Measurements from ENCODE around the gene FANCC. TPM values are rescaled to one million over a fixed set of nuclear protein-coding genes. Genes with fewer than 3 reads are reported as not detected.

Gene FANCC
- total and polyA plus RNA-seq, 2 of the 4 experiments (the other 2 are of a cell fraction), result 4.7 to 6.3 TPM

DNA sequence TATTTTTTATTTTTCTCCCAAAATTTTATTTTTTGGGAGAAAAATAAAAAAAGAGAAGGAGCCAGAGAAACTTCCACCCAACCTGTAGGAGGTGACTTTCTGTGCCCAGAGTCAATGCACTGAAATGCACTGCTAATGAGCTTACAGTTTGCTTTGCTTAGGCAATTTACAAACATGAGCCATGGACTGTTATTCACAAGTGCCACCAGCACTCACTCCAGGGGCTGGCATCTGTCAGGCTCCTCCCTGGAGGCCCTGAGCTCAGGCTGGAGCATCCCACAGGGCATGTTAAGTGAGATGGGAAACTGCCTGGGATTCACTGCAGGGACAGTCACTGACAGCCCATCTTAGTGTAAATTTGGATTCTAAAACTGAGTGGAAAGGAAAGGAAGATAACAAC is 74.9 kb downstream of the FANCC start:
- CTCF ChIA-PET, result interaction anchor here (1.0 to 1.4 kb wide), 3 partner anchors 12 to 46 kb away, joined by 3 to 8 read pairs (median 4); no protein-coding TSS in a partner anchor
- DNase-seq (no peak), ATAC-seq (ENCODE audit: low read depth) (no peak)
- H3K27me3 ChIP-seq (ENCODE audit: control insufficient read depth, insufficient read depth, low read length), result no peaks in the 10 kb centered on the region
- no peak overlapping the region for H3K27ac ChIP-seq (ENCODE audit: insufficient read depth, low read length)
- TF ChIP-seq NFE2L2 (IDR thresholded peaks at IDR 0.05; ENCODE audit: low read depth, low read length) (no peak), FOS (IDR thresholded peaks at IDR 0.05; ENCODE audit: low read depth, low read length) (no peak), CEBPB (IDR thresholded peaks at IDR 0.05; ENCODE audit: low read depth, low read length) (no peak), RAD21 (IDR thresholded peaks at IDR 0.05; ENCODE audit: low read length) (no peak), CHD1 (IDR thresholded peaks at IDR 0.05; ENCODE audit: low read depth, low read length) (no peak), MAZ (IDR thresholded peaks at IDR 0.05; ENCODE audit: borderline replicate concordance, low read depth, low read length) (no peak), BHLHE40 (IDR thresholded peaks at IDR 0.05; ENCODE audit: low read depth, low read length) (no peak), RCOR1 (IDR thresholded peaks at IDR 0.05; ENCODE audit: insufficient replicate concordance, low read length) (no peak), RFX5 (IDR thresholded peaks at IDR 0.05; ENCODE audit: low read depth, low read length) (no peak), SMC3 (IDR thresholded peaks at IDR 0.05; ENCODE audit: low read depth, low read length) (no peak)
- TF ChIP-seq, protein P1, sequence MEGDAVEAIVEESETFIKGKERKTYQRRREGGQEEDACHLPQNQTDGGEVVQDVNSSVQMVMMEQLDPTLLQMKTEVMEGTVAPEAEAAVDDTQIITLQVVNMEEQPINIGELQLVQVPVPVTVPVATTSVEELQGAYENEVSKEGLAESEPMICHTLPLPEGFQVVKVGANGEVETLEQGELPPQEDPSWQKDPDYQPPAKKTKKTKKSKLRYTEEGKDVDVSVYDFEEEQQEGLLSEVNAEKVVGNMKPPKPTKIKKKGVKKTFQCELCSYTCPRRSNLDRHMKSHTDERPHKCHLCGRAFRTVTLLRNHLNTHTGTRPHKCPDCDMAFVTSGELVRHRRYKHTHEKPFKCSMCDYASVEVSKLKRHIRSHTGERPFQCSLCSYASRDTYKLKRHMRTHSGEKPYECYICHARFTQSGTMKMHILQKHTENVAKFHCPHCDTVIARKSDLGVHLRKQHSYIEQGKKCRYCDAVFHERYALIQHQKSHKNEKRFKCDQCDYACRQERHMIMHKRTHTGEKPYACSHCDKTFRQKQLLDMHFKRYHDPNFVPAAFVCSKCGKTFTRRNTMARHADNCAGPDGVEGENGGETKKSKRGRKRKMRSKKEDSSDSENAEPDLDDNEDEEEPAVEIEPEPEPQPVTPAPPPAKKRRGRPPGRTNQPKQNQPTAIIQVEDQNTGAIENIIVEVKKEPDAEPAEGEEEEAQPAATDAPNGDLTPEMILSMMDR (conservative IDR thresholded peaks at IDR 0.05; ENCODE audit: low read depth, low read length), result no peak
- TF ChIP-seq, protein P2, sequence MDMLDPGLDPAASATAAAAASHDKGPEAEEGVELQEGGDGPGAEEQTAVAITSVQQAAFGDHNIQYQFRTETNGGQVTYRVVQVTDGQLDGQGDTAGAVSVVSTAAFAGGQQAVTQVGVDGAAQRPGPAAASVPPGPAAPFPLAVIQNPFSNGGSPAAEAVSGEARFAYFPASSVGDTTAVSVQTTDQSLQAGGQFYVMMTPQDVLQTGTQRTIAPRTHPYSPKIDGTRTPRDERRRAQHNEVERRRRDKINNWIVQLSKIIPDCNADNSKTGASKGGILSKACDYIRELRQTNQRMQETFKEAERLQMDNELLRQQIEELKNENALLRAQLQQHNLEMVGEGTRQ (IDR thresholded peaks at IDR 0.05; ENCODE audit: low read depth, low read length), result no peak
- no peak overlapping the region for H4K91ac ChIP-seq (ENCODE audit: insufficient read depth, low read depth, low read length)
- POLR2A ChIA-PET (ENCODE audit: unreplicated experiment), result no interaction called here
- H4K20me1 ChIP-seq (ENCODE audit: insufficient read depth, low read length), result no peaks in the 10 kb centered on the region
- no TSS peak for BruUV-seq (replicated peaks)
- no peak overlapping the region for H2AK9ac ChIP-seq (replicated peaks; ENCODE audit: low read depth, low read length, poor library complexity)
- in situ Hi-C loops (cut with MboI; ENCODE audit: low sequenced_read_pairs), result no loop called here
- peaks cover 4% of the 10 kb centered on the region; the same call in 1 of the 2 replicates for H3K9me1 ChIP-seq (ENCODE audit: insufficient read depth, low read length)
- no peak overlapping the region for H2AK5ac ChIP-seq (ENCODE audit: low read depth, low read length)
- no peak overlapping the region for H3K14ac ChIP-seq (replicated peaks; ENCODE audit: low read depth, low read length)
- no peak overlapping the region for H2BK20ac ChIP-seq (ENCODE audit: low read depth, low read length)
- no peaks in the 10 kb centered on the region for H3K79me1 ChIP-seq (ENCODE audit: low read depth in 1 of 2, low read length in 2 of 2)
- H2AFZ ChIP-seq (replicated peaks; ENCODE audit: low read length, poor library complexity), result no peak overlapping the region
- no peak overlapping the region for H3K23ac ChIP-seq (ENCODE audit: low read depth, low read length)
- H3K18ac ChIP-seq (ENCODE audit: low read depth, low read length), result no peak overlapping the region
- H2BK120ac ChIP-seq (ENCODE audit: low read depth, low read length), result no peak overlapping the region
- intact Hi-C loops (cut with micrococcal nuclease), result no loop called here
- H4K5ac ChIP-seq (ENCODE audit: low read depth, low read length), result no peak overlapping the region
- no peak overlapping the region for H3K56ac ChIP-seq (ENCODE audit: extremely low read depth, insufficient read depth, low read length)
- H2BK5ac ChIP-seq (ENCODE audit: low read depth, low read length, poor library complexity, severe bottlenecking), result no peak overlapping the region
- peaks cover 3% of the 10 kb centered on the region; the same call in 1 of the 2 replicates for H3K9me3 ChIP-seq (ENCODE audit: control insufficient read depth, insufficient read depth, low read length)
- H3K4me1 ChIP-seq (ENCODE audit: control insufficient read depth, insufficient read depth, low read length), result no peaks in the 10 kb centered on the region
- no peak overlapping the region for H2BK15ac ChIP-seq (ENCODE audit: low read depth, low read length)
- no peak overlapping the region for H3K4me3 ChIP-seq (ENCODE audit: insufficient read depth, low read depth, low read length)
- peaks cover 5% of the 10 kb centered on the region; the same call in 1 of the 2 replicates for H3K36me3 ChIP-seq (ENCODE audit: control insufficient read depth, insufficient read depth, low read length)
- no peak overlapping the region for H3K9ac ChIP-seq (ENCODE audit: low read depth, low read length)
- no peak overlapping the region for H3K4me2 ChIP-seq (ENCODE audit: low read depth, low read length)
- no peak overlapping the region for H3K4ac ChIP-seq (ENCODE audit: low read depth, low read length)
- dilution Hi-C loops (cut with HindIII; ENCODE audit: low sequenced_read_pairs, unreplicated experiment), result no loop called here
- H4K8ac ChIP-seq (ENCODE audit: low read depth in 2 of 2, low read length in 2 of 2), result no peak overlapping the region

Data from IMR-90 (cell line).